Erythroblast (primary cell): ENCODE measurements around the gene ZNRF2.

Experiments
- GATA1 ChIP-seq: IDR thresholded peaks from 2 replicates; pipeline ENCODE4 v1.6.1; 2011; ENCODE audit warnings: low read depth, mild to moderate bottlenecking, control low read depth, low read length, moderate library complexity
- POLR2A ChIP-seq: IDR thresholded peaks from 2 replicates; pipeline ENCODE4 v1.6.1; 2011; ENCODE audit warnings: mild to moderate bottlenecking, low read length

GRCh38 chr7:30238721-30239441 is 45.5 kb upstream of the ZNRF2 start:
- TF ChIP-seq POLR2A (no peak), GATA1 (no peak)
